GM12878 (cell line): ENCODE measurements around the gene IL33.

ENCODE experiments used
- CBFB ChIP-seq: IDR thresholded peaks from 2 replicates; pipeline ENCODE4 v1.6.1; 2016; ENCODE audit warnings: antibody characterized with exemption, low read depth
- CTCF ChIP-seq, 3 experiments: IDR thresholded peaks in 2 of 3; conservative IDR thresholded peaks in 1 of 3; 2 replicates each; pipeline ENCODE4 v1.5.1; 2011; ENCODE audit warnings: low read depth in 3 of 3, low read length in 3 of 3, mild to moderate bottlenecking in 3 of 3, control low read depth in 2 of 3, moderate library complexity in 2 of 3, inconsistent platforms in 1 of 3, mixed read lengths in 1 of 3; ENCODE audit not compliant: control insufficient read depth in 2 of 3, insufficient read depth in 1 of 3; ENCODE audit errors: extremely low read depth in 1 of 3
- EP300 ChIP-seq, 2 experiments: fragments of 150-350 bp in 1 of 2; IDR thresholded peaks; 2 replicates each; pipeline ENCODE4 v1.6.1; 2011 to 2012; ENCODE audit warnings: low read depth in 2 of 2, low read length in 2 of 2, borderline replicate concordance in 1 of 2, improper control_type of control experiment in 1 of 2, inconsistent platforms in 1 of 2; ENCODE audit not compliant: control insufficient read depth in 1 of 2
- ESRRA ChIP-seq: IDR thresholded peaks from 2 replicates; pipeline ENCODE4 v1.6.1; 2012; ENCODE audit warnings: mild to moderate bottlenecking, low read length, improper control_type of control experiment
- ETV6 ChIP-seq, 2 experiments: fragments of 450-650 bp in 1 of 2; IDR thresholded peaks in 1 of 2; conservative IDR thresholded peaks in 1 of 2; 2 replicates each; pipeline ENCODE4 v1.6.1; 2014; ENCODE audit warnings: antibody characterized with exemption in 1 of 2, borderline replicate concordance in 1 of 2, low read depth in 1 of 2, mild to moderate bottlenecking in 1 of 2, moderate library complexity in 1 of 2
- EZH2 ChIP-seq: IDR thresholded peaks from 2 replicates; pipeline ENCODE4 v1.6.1; 2012; ENCODE audit warnings: low read depth, mild to moderate bottlenecking, control low read depth, inconsistent platforms, low read length, borderline replicate concordance; ENCODE audit not compliant: control insufficient read depth
- FOS ChIP-seq: IDR thresholded peaks from 3 replicates; pipeline ENCODE4 v1.6.1; 2011; ENCODE audit warnings: borderline replicate concordance; ENCODE audit not compliant: insufficient read length; ENCODE audit errors: extremely low read depth
- JUND ChIP-seq: IDR thresholded peaks from 2 replicates; pipeline ENCODE4 v1.6.1; 2012; ENCODE audit warnings: low read depth, mild to moderate bottlenecking, low read length, improper control_type of control experiment, moderate library complexity
- MXI1 ChIP-seq: fragments of 150-350 bp; IDR thresholded peaks from 2 replicates; pipeline ENCODE4 v1.6.1; 2011; ENCODE audit warnings: low read depth, mild to moderate bottlenecking, inconsistent platforms, low read length, improper control_type of control experiment
- NFYB ChIP-seq: IDR thresholded peaks from 2 replicates; pipeline ENCODE4 v1.6.1; 2011; ENCODE audit warnings: low read depth, mild to moderate bottlenecking, low read length, improper control_type of control experiment, moderate library complexity; ENCODE audit not compliant: insufficient read depth
- PAX5 ChIP-seq: IDR thresholded peaks from 2 replicates; pipeline ENCODE4 v1.6.1; 2011; ENCODE audit warnings: low read depth, low read length, borderline replicate concordance
- SPI1 ChIP-seq: IDR thresholded peaks from 2 replicates; pipeline ENCODE4 v1.6.1; 2011; ENCODE audit warnings: low read depth, mild to moderate bottlenecking, low read length, moderate library complexity, borderline replicate concordance; ENCODE audit not compliant: insufficient read depth
- YY1 ChIP-seq: IDR thresholded peaks from 2 replicates; pipeline ENCODE4 v1.6.1; 2011; ENCODE audit warnings: low read depth, mild to moderate bottlenecking, low read length
- ZBTB40 ChIP-seq: fragments of 450-650 bp; IDR thresholded peaks from 2 replicates; pipeline ENCODE4 v1.6.1; 2016; ENCODE audit warnings: mild to moderate bottlenecking, moderate library complexity, borderline replicate concordance

GRCh38 chr9:6187272-6187671 lies 28.3 kb upstream of the IL33 start:
- TF ChIP-seq CTCF (IDR thresholded peaks at IDR 0.05 in 2 of 3, conservative IDR thresholded peaks at IDR 0.05 in 1 of 3; ENCODE audit: control insufficient read depth in 2 of 3, extremely low read depth in 1 of 3, insufficient read depth in 1 of 3, low read depth in 3 of 3, low read length in 3 of 3) (no peak), EZH2 (no peak), EP300 (IDR thresholded peaks at IDR 0.05; ENCODE audit: borderline replicate concordance in 1 of 2, control insufficient read depth in 1 of 2, low read depth in 2 of 2, low read length in 2 of 2) (no peak), MXI1 (no peak), ZBTB40 (no peak), PAX5 (no peak), ESRRA (no peak), NFYB (no peak), FOS (no peak), SPI1 (no peak), JUND (no peak), YY1 (no peak), ETV6 (conservative IDR thresholded peaks at IDR 0.05 in 1 of 2, IDR thresholded peaks at IDR 0.05 in 1 of 2; ENCODE audit: borderline replicate concordance in 1 of 2, low read depth in 1 of 2) (no peak), CBFB (no peak)
